Erythroblast (primary cell): ENCODE data around the gene TELO2.

Source experiments
- GATA1 ChIP-seq: IDR thresholded peaks from 2 replicates; pipeline ENCODE4 v1.6.1; 2011; ENCODE audit warnings: low read depth, mild to moderate bottlenecking, control low read depth, low read length, moderate library complexity
- POLR2A ChIP-seq: IDR thresholded peaks from 2 replicates; pipeline ENCODE4 v1.6.1; 2011; ENCODE audit warnings: mild to moderate bottlenecking, low read length

DNA sequence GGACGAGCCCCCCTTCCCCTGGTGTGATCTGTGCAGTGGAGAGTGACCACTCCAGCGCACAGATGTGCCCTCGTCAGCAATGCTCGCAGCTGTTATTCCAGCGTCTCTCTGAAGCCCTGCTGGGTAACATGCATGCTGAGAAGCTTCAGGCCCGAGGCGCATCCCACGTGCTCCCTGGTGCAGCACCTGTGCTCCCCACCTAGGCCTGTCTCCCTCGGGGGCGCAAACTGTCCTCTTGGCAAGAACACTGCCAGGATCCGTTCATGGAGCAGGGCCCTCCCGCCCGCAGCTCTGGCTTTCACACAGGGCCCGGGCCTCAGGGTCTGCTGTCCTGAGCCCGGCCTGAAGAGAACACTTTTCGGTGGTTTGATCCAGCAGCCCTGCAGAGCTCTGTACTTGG is 53.3 kb downstream of the TELO2 start:
- TF ChIP-seq POLR2A (no peak), GATA1 (no peak)
